ENCODE results near the gene TBCB. TPM values are rescaled to one million over a fixed set of nuclear protein-coding genes. Genes with fewer than 3 reads are reported as not detected.
"Not testable (repeated sequence)": the region's sequence is repeated elsewhere in the genome, so short reads cannot be mapped to it uniquely, and the experiment has no call there.

TBCB gene
- total RNA-seq, 8 experiments from 2014 or later, result 134 to 390 (median 281) TPM

- in situ Hi-C loops (cut with MboI; ENCODE audit: low pct_unique_long_range_greater_than_20kb in 2 of 9, low sequenced_read_pairs in 9 of 9, unreplicated experiment in 9 of 9), result loop anchor here in 1 of 9 experiments (10.0 kb wide), 1 partner anchor 49 kb away; no protein-coding TSS in a partner anchor
- Histone ChIP-seq H3K4me1 (replicated peaks in 1 of 2) (peaks cover 0 to 3% of the 10 kb centered on the region in 2 donors), H3K27ac (no peak overlapping the region), H3K4me3 (no peak overlapping the region)
- no peak for ATAC-seq (replicated peaks in 6 of 8)
- WGBS, 10 experiments, result 70 to 100% (median 96%) methylated on average over 1 to 8 of the region's 9 CpGs; no CpG with 5 or more reads in 3 of the 10 experiments
Observed at GRCh38 chr19:36125557-36125956, 10.3 kb downstream of the TBCB start.

DNA sequence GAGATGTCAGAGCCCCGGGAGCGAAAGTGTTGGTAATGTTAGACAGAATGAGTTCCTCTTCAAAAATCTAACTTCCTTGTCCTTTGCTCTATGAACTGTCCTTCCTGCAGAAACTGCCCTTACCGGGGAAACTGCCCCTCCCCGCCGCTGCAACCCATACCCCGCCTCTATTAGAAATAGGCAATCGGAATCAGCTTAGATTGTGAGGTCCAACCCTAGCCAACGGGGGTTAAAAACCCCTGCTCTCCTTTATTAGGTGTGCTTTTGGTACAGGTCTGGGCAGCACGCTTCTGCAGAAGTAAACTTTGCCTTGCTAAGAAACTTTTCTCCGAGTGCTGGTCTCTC is 13.1 kb downstream of the TBCB start:
- in situ Hi-C loops (cut with MboI; ENCODE audit: low pct_unique_long_range_greater_than_20kb in 2 of 9, low sequenced_read_pairs in 9 of 9, unreplicated experiment in 9 of 9), result loop anchor here in 1 of 9 experiments (10.0 kb wide), 1 partner anchor 46 kb away; no protein-coding TSS in a partner anchor
- Histone ChIP-seq H3K4me1 (replicated peaks in 1 of 2) (peaks cover 0 to 3% of the 10 kb centered on the region in 2 donors), H3K27ac (peak overlapping the region; percentile 62 to 79), H3K4me3 (peak overlapping the region; percentile 42 to 47 (median 43))
- WGBS, 10 experiments, result 7 to 40% (median 18%) methylated on average over 2 to 8 of the region's 10 CpGs; no CpG with 5 or more reads in 2 of the 10 experiments
- peak in 7 of 8 experiments; percentile 2 to 8 (median 4) for ATAC-seq (replicated peaks in 6 of 8)

DNA sequence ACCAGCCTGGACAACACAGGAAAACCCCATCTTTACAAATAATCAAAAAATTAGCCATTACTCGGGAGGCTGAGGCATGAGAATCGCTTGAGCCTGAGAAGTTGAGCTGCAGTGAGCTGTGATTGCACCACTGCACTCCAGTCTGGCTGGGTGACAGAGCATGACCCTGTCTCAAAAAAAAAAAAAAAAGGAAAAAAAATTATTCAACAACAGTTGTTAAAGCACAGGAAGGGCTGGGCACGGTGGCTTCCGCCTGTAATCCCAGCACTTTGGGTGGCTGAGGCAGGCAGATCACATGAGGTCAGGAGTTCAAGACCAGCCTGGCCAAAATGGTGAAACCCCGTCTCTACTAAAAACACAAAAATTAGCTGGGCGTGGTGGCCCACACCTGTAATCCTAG is 16.0 kb downstream of the TBCB start:
- H3K4me1 ChIP-seq (replicated peaks in 1 of 2); H3K27ac ChIP-seq; H3K4me3 ChIP-seq; ATAC-seq (replicated peaks in 6 of 8); in situ Hi-C loops (cut with MboI; ENCODE audit: low pct_unique_long_range_greater_than_20kb in 2 of 9, low sequenced_read_pairs in 9 of 9, unreplicated experiment in 9 of 9): not testable (repeated sequence)
- 40 to 93% (median 80%) methylated on average over 1 to 5 of the region's 6 CpGs; no CpG with 5 or more reads in 3 of the 10 experiments for WGBS, 10 experiments

GRCh38 chr19:36134867-36135266 is 19.6 kb downstream of the TBCB start:
- H3K4me3 ChIP-seq; H3K27ac ChIP-seq; H3K4me1 ChIP-seq (replicated peaks in 1 of 2); ATAC-seq (replicated peaks in 6 of 8); in situ Hi-C loops (cut with MboI; ENCODE audit: low pct_unique_long_range_greater_than_20kb in 2 of 9, low sequenced_read_pairs in 9 of 9, unreplicated experiment in 9 of 9): not testable (repeated sequence)
- 29 to 100% (median 87%) methylated on average over 1 to 2 of the region's 4 CpGs; no CpG with 5 or more reads in 4 of the 10 experiments for WGBS, 10 experiments

- 55 to 87% (median 71%) methylated on average over 1 to 12 of the region's 12 CpGs; no CpG with 5 or more reads in 2 of the 10 experiments for WGBS, 10 experiments
- ATAC-seq (replicated peaks in 6 of 8), result peak in 3 of 8 experiments; percentile 1 to 9 (median 1)
- H3K4me3 ChIP-seq, result no peak overlapping the region
- H3K27ac ChIP-seq, result no peak overlapping the region
- H3K4me1 ChIP-seq (replicated peaks in 1 of 2), result peaks cover 5 to 6% of the 10 kb centered on the region in 2 donors
- in situ Hi-C loops (cut with MboI; ENCODE audit: low pct_unique_long_range_greater_than_20kb in 2 of 9, low sequenced_read_pairs in 9 of 9, unreplicated experiment in 9 of 9), result no loop called here
Observed at GRCh38 chr19:36136964-36137686, 21.9 kb downstream of the TBCB start.

- Histone ChIP-seq H3K27ac (peak overlapping the region; percentile 70 to 84), H3K4me1 (replicated peaks in 1 of 2) (peaks cover 5 to 6% of the 10 kb centered on the region in 2 donors), H3K4me3 (peak overlapping the region; percentile 69 to 99 (median 86))
- WGBS, 10 experiments, result 54 to 86% (median 64%) methylated on average over 2 to 7 of the region's 7 CpGs; no CpG with 5 or more reads in 1 of the 10 experiments
- ATAC-seq (replicated peaks in 6 of 8), result no peak
- in situ Hi-C loops (cut with MboI; ENCODE audit: low pct_unique_long_range_greater_than_20kb in 2 of 9, low sequenced_read_pairs in 9 of 9, unreplicated experiment in 9 of 9), result no loop called here
Observed at GRCh38 chr19:36139120-36139472, 23.8 kb downstream of the TBCB start.

DNA sequence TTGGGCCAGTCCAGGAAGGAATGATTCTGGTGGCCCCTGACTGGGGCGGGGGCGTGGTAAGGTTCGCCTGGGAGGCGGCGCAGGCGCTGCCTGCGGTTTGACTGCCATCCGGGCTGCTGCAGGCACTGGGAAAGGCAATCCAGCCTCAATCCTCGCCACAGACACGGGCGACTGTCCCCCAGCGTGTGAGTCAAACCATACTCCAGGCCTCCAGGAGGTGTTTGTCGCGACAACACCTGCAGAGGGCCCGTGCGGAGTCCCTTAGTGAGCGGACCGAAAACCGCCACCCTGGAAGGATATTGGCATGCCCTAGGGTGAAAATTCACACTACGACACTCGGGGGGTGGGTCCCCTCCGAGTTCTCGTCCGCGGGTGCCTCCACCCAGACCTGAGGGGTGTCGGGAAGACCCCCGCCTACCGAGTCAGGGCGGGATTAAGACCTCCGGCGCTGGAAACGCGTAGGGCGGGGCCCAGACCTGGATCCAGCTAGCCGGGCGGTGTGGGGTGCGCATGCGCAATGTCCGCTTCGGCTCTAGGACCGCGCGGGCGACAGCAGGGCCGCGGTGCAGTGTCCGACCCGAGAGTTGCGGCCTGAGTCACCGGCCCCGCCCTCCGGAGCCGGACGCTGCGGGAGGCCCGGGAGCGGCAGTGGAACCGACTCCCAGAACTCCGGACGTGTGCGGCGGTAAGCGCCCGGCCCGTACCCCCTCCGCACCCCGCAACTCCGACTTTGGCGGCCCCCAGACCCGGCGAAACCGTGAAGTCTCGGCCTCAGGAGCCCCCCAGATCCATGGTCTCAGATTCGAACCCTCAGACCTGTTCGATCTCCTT is 24.4 kb downstream of the TBCB start, which contains the start of gene CAPNS1:
TSS of gene CAPNS1 (plus strand) at position 594 of the 831 bp plus-strand sequence. CDS start 946 bp downstream, outside the sequence.
- Histone ChIP-seq H3K4me3 (peak within 1 kb of the TSS; percentile 69 to 99 (median 86)), H3K4me1 (replicated peaks in 1 of 2) (peaks cover 5 to 6% of the 10 kb centered on the region in 2 donors), H3K27ac (peak within 1 kb of the TSS; percentile 81 to 84)
- in situ Hi-C loops (cut with MboI; ENCODE audit: low pct_unique_long_range_greater_than_20kb in 2 of 9, low sequenced_read_pairs in 9 of 9, unreplicated experiment in 9 of 9), result no loop called here
- ATAC-seq (replicated peaks in 6 of 8), result peak; percentile 63 to 91 (median 88)
- WGBS, 10 experiments, result 0 to 12% (median 0%) methylated on average over 1 to 11 of the region's 75 CpGs; no CpG with 5 or more reads in 3 of the 10 experiments

DNA sequence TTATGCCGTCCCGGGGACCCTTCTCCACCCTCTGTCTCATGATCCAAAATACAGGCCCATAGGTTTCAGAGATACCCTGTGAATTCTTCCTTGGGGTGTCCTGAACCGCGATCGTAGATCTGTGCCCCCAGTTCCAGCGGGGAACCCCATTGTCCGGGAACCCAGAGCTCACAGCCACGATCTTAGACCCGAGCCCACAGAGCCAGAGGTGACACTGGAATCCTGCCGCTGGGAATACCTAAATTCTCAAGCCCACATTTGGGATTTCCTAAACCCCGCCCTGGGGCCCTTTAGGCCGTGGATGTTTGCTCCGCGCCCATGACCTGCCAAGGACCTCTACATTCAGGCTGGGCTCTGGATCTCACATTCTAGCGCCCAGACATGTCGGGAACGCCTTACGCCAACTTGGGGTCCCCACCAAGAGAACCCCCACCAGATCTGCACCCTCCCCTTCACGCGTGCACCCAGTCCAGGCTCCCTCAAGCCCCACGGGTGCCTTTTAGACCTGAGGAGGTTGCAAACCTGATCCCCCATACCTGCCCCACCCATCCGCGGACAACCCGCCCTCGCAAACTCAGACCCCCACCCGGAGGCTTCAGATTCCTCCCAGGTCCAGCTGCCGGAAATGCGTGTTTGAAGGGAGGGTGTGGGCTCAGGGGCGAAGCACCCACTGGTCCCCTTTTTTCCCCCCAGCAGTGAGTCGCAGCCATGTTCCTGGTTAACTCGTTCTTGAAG is 25.2 kb downstream of the TBCB start:
- Histone ChIP-seq H3K4me3 (peak overlapping the region; percentile 69 to 99 (median 86)), H3K4me1 (replicated peaks in 1 of 2) (peaks cover 5 to 6% of the 10 kb centered on the region in 2 donors), H3K27ac (peak overlapping the region; percentile 81 to 84)
- ATAC-seq (replicated peaks in 6 of 8), result peak; percentile 3 to 41 (median 11)
- in situ Hi-C loops (cut with MboI; ENCODE audit: low pct_unique_long_range_greater_than_20kb in 2 of 9, low sequenced_read_pairs in 9 of 9, unreplicated experiment in 9 of 9), result no loop called here
- WGBS, 10 experiments, result 0% methylated on average over 1 to 16 of the region's 31 CpGs; no CpG with 5 or more reads in 7 of the 10 experiments

DNA sequence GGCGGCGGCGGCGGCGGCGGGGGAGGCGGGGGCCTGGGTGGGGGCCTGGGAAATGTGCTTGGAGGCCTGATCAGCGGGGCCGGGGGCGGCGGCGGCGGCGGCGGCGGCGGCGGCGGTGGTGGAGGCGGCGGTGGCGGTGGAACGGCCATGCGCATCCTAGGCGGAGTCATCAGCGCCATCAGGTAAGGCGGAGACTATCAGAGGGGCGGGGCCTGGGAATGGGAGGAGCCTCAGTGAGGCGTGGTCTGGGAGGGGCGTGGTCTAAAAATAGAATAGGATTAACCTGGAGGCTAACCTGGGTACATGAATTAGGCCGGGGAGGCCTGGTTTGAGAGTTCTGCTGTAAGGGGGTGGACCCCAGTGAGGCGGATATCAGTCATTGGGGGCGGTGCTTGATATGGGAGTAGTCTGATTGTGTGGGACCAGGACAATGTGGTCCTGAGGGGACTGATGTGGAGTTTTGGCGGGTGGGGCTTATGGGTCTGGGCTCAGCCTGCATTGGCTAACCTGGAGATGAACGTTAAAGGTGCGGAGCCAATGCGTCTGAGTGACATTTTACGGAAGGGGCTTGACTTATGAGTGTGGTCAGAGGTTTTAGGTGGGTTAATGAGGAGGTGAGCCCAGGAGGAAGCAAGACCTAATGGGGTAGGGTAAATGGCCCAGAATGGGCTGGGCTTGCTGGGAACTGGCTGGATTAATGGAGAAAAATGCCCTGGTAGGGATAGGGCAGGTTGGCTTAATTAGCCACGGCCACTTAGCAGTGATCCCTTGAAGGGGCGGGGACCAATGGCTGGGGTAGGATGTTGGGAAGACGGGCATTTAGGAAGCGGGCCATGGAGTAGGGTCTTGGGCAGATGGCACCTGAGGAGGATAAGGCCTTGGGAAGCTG is 26.0 kb downstream of the TBCB start:
- H3K4me3 ChIP-seq, result peak overlapping the region; percentile 69 to 99 (median 86)
- H3K4me1 ChIP-seq (replicated peaks in 1 of 2), result peaks cover 5 to 6% of the 10 kb centered on the region in 2 donors
- in situ Hi-C loops (cut with MboI; ENCODE audit: low pct_unique_long_range_greater_than_20kb in 2 of 9, low sequenced_read_pairs in 9 of 9, unreplicated experiment in 9 of 9), result no loop called here
- peak overlapping the region; percentile 81 to 84 for H3K27ac ChIP-seq
- 60 to 100% (median 89%) methylated on average over 1 to 4 of the region's 42 CpGs; no CpG with 5 or more reads in 5 of the 10 experiments for WGBS, 10 experiments
- peak; percentile 9 to 57 (median 34) for ATAC-seq (replicated peaks in 6 of 8)

DNA sequence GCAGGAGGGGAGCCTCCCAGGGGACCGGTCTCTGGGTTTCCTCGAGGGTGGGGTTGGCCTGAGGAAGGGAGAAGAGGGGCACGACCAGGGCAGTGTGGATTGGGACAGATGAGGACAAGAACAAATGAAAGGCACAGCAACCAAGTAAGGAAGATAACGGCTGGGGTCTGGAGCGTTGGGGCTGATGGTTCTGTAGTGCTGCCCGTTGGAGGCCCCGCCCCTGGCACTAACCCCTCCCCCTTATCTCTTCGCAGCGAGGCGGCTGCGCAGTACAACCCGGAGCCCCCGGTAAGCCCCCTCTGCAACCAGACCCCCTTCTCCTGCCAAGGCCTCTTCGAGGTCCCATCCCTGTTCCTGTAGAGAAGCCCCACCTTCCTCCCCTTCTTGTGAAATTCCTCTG is 26.8 kb downstream of the TBCB start:
- peaks cover 5 to 6% of the 10 kb centered on the region in 2 donors for H3K4me1 ChIP-seq (replicated peaks in 1 of 2)
- no peak overlapping the region for H3K27ac ChIP-seq
- H3K4me3 ChIP-seq, result no peak overlapping the region
- WGBS, 10 experiments, result 60% methylated on average over 1 of the region's 14 CpGs; no CpG with 5 or more reads in 9 of the 10 experiments
- in situ Hi-C loops (cut with MboI; ENCODE audit: low pct_unique_long_range_greater_than_20kb in 2 of 9, low sequenced_read_pairs in 9 of 9, unreplicated experiment in 9 of 9), result no loop called here
- ATAC-seq (replicated peaks in 6 of 8), result no peak

DNA sequence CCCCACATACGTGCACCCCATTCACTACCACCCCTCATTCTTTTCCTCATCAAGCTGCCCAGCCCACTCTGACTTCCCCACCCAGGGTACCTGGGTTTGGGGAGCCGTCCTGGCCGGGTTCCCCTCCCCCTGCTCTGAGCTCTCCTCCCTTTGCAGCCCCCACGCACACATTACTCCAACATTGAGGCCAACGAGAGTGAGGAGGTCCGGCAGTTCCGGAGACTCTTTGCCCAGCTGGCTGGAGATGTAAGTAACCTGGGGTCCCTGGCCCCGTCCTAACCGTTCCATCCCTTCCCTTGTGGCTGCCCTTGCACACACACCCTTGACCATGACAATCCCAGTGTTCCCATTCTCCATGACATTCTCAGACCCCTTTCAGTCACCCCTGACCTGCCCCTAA is 27.2 kb downstream of the TBCB start:
- WGBS, 10 experiments, result 0 to 100% (median 100%) methylated on average over 1 to 3 of the region's 9 CpGs; no CpG with 5 or more reads in 5 of the 10 experiments
- ATAC-seq (replicated peaks in 6 of 8), result no peak

More for the DNA sequence above, 27.2 kb downstream of the TBCB start:
- H3K27ac ChIP-seq, result no peak overlapping the region
- H3K4me3 ChIP-seq, result no peak overlapping the region
- peaks cover 5 to 6% of the 10 kb centered on the region in 2 donors for H3K4me1 ChIP-seq (replicated peaks in 1 of 2)
- in situ Hi-C loops (cut with MboI; ENCODE audit: low pct_unique_long_range_greater_than_20kb in 2 of 9, low sequenced_read_pairs in 9 of 9, unreplicated experiment in 9 of 9), result no loop called here

All from motor neuron (in vitro differentiated cells).